HEK293T (cell line): ENCODE data around the gene TRIM75.

ENCODE experiments used
- CTCF ChIA-PET: fragments of 350-600 bp; formaldehyde crosslinking; extraction: SDS; loops from one replicate; lab custom pipeline; 2021; ENCODE audit warnings: antibody characterized with exemption, inconsistent platforms; lab: Yijun Ruan, JAX
- POLR2A ChIA-PET: fragments of 350-600 bp; formaldehyde crosslinking; extraction: SDS; loops from one replicate; lab custom pipeline; 2020; ENCODE audit warnings: antibody characterized with exemption, inconsistent platforms; lab: Yijun Ruan, JAX
- DNase-seq: peaks from one replicate; pipeline ENCODE4 v3.0.0; 2012; ENCODE audit warnings: mixed read lengths; ENCODE audit errors: extremely low spot score
- ARNT ChIP-seq: fragments of 450-650 bp; IDR thresholded peaks from 2 replicates; pipeline ENCODE4 v1.6.1; 2017; ENCODE audit warnings: mild to moderate bottlenecking
- BHLHE40 ChIP-seq: fragments of 450-650 bp; IDR thresholded peaks from 2 replicates; pipeline ENCODE4 v1.6.1; 2016; ENCODE audit warnings: mild to moderate bottlenecking, moderate library complexity, borderline replicate concordance
- CTBP1 ChIP-seq: fragments of 450-650 bp; IDR thresholded peaks from 2 replicates; pipeline ENCODE4 v1.6.1; 2016; ENCODE audit warnings: borderline replicate concordance
- ELF4 ChIP-seq: fragments of 450-650 bp; IDR thresholded peaks from 2 replicates; pipeline ENCODE4 v1.6.1; 2017; ENCODE audit warnings: antibody characterized with exemption
- FOXA1 ChIP-seq: fragments of 450-650 bp; IDR thresholded peaks from 2 replicates; pipeline ENCODE4 v1.6.1; 2016; ENCODE audit warnings: mild to moderate bottlenecking
- FOXM1 ChIP-seq: fragments of 450-650 bp; IDR thresholded peaks from 2 replicates; pipeline ENCODE4 v1.6.1; 2017; ENCODE audit warnings: mild to moderate bottlenecking, borderline replicate concordance
- L3MBTL2 ChIP-seq: fragments of 450-650 bp; conservative IDR thresholded peaks from 2 replicates; pipeline ENCODE4 v1.6.1; 2016; ENCODE audit warnings: mild to moderate bottlenecking
- NFRKB ChIP-seq: fragments of 450-650 bp; IDR thresholded peaks from 2 replicates; pipeline ENCODE4 v1.6.1; 2016; ENCODE audit warnings: mild to moderate bottlenecking, moderate library complexity
- SP1 ChIP-seq: fragments of 450-650 bp; IDR thresholded peaks from 2 replicates; pipeline ENCODE4 v1.6.1; 2017
- SUZ12 ChIP-seq: fragments of 450-650 bp; IDR thresholded peaks from 2 replicates; pipeline ENCODE4 v1.6.1; 2016; ENCODE audit warnings: mild to moderate bottlenecking
- TARDBP ChIP-seq: fragments of 450-650 bp; IDR thresholded peaks from 2 replicates; pipeline ENCODE4 v1.6.1; 2016
- ZNF384 ChIP-seq: fragments of 450-650 bp; IDR thresholded peaks from 2 replicates; pipeline ENCODE4 v1.6.1; 2016
- TF ChIP-seq, protein P1 (sequence below): fragments of 450-650 bp; IDR thresholded peaks from 2 replicates; pipeline ENCODE4 v1.6.1; 2016

Gene TRIM75

DNA sequence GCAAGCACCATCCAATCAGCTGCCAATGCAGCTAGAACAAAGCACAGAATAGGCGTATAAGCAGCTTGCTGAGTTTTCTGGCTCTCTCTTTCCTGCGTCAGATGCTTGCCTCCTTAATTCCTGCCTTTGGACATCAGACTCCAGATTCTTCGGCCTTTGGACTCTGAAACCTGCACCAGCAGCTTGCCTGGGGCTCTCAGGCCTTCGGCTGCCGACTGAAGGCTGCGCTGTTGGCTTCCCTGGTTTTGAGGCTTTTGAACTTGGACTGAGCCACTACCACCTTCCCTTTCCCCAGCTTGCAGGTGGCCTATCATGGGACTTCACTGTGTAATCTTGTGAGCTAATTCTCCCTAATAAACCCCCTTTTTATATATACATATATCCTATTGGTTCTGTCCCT, 52.9 kb downstream of the TRIM75 start:
- ChIA-PET POLR2A (no interaction called here), CTCF (no interaction called here)
- no peak for DNase-seq
- TF ChIP-seq CTBP1 (no peak), SUZ12 (no peak), BHLHE40 (no peak), ZNF384 (no peak), L3MBTL2 (no peak), NFRKB (no peak), ELF4 (no peak), FOXA1 (no peak), TARDBP (no peak), FOXM1 (no peak), ARNT (no peak), SP1 (no peak)
- TF ChIP-seq, protein P1, sequence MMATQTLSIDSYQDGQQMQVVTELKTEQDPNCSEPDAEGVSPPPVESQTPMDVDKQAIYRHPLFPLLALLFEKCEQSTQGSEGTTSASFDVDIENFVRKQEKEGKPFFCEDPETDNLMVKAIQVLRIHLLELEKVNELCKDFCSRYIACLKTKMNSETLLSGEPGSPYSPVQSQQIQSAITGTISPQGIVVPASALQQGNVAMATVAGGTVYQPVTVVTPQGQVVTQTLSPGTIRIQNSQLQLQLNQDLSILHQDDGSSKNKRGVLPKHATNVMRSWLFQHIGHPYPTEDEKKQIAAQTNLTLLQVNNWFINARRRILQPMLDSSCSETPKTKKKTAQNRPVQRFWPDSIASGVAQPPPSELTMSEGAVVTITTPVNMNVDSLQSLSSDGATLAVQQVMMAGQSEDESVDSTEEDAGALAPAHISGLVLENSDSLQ = no peak
